ENCODE results near the gene RTTN. TPM values are rescaled to one million over a fixed set of nuclear protein-coding genes. Genes with fewer than 3 reads are reported as not detected.

Gene RTTN
- total RNA-seq, 1 donor from 2014 or later, result 52.4 TPM

GRCh38 chr18:70154591-70155194 is 50.8 kb downstream of the RTTN start:
- Mint-ChIP-seq H3K4me1 (no peaks in the 10 kb centered on the region), H3K27me3 (ENCODE audit: insufficient read depth, low read depth) (no peaks in the 10 kb centered on the region), H3K9me3 (no peaks in the 10 kb centered on the region), H3K36me3 (peaks cover 17% of the 10 kb centered on the region), H3K4me3 (no peak overlapping the region), H3K27ac (no peak overlapping the region)
- Histone ChIP-seq H3K4me1 (no peaks in the 10 kb centered on the region), H4K20me1 (ENCODE audit: low read depth) (no peaks in the 10 kb centered on the region), H3K79me2 (ENCODE audit: low read depth) (no peaks in the 10 kb centered on the region), H3K36me3 (no peaks in the 10 kb centered on the region), H3K27me3 (no peaks in the 10 kb centered on the region), H3K9ac (no peak overlapping the region), H3K4me3 (no peak overlapping the region), H3K27ac (no peak overlapping the region), H3K9me3 (ENCODE audit: low read depth) (no peaks in the 10 kb centered on the region), H2AFZ (replicated peaks) (no peak overlapping the region), H3F3A (ENCODE audit: low read depth) (no peaks in the 10 kb centered on the region), H3K4me2 (no peak overlapping the region)
- DNase-seq (ENCODE audit: low spot score), result no peak
- no peak for TF ChIP-seq CTCF (IDR thresholded peaks at IDR 0.05)

GRCh38 chr18:70151614-70152013 is 53.9 kb downstream of the RTTN start:
- Histone ChIP-seq H3K4me3 (no peak overlapping the region), H3K27ac (no peak overlapping the region), H3K36me3 (no peaks in the 10 kb centered on the region), H3K79me2 (ENCODE audit: low read depth) (no peaks in the 10 kb centered on the region), H3F3A (ENCODE audit: low read depth) (no peaks in the 10 kb centered on the region), H3K9ac (no peak overlapping the region), H3K4me2 (no peak overlapping the region), H3K27me3 (no peaks in the 10 kb centered on the region), H4K20me1 (ENCODE audit: low read depth) (no peaks in the 10 kb centered on the region), H3K9me3 (ENCODE audit: low read depth) (no peaks in the 10 kb centered on the region), H2AFZ (replicated peaks) (no peak overlapping the region), H3K4me1 (no peaks in the 10 kb centered on the region)
- H3K9me3 Mint-ChIP-seq, result no peaks in the 10 kb centered on the region
- peaks cover 7% of the 10 kb centered on the region for H3K36me3 Mint-ChIP-seq
- no peaks in the 10 kb centered on the region for H3K4me1 Mint-ChIP-seq
- H3K27me3 Mint-ChIP-seq (ENCODE audit: insufficient read depth, low read depth), result no peaks in the 10 kb centered on the region
- H3K4me3 Mint-ChIP-seq, result no peak overlapping the region
- H3K27ac Mint-ChIP-seq, result no peak overlapping the region
- DNase-seq (ENCODE audit: low spot score), result no peak
- no peak for TF ChIP-seq CTCF (IDR thresholded peaks at IDR 0.05)
- TF ChIP-seq EZH2 (IDR thresholded peaks at IDR 0.05), result no peak
- TF ChIP-seq EZH2phosphoT487 (IDR thresholded peaks at IDR 0.05), result no peak

GRCh38 chr18:70149616-70150301 is 55.7 kb downstream of the RTTN start:
- no peak overlapping the region for H3K4me2 ChIP-seq
- no peak overlapping the region for H3K9ac ChIP-seq
- Mint-ChIP-seq H3K4me1 (no peaks in the 10 kb centered on the region), H3K4me3 (no peak overlapping the region), H3K9me3 (no peaks in the 10 kb centered on the region), H3K36me3 (peaks cover 3% of the 10 kb centered on the region), H3K27ac (no peak overlapping the region), H3K27me3 (ENCODE audit: insufficient read depth, low read depth) (no peaks in the 10 kb centered on the region)
- no peak for DNase-seq (ENCODE audit: low spot score)
- H3K79me2 ChIP-seq (ENCODE audit: low read depth), result no peaks in the 10 kb centered on the region
- no peak overlapping the region for H3K27ac ChIP-seq
- no peaks in the 10 kb centered on the region for H4K20me1 ChIP-seq (ENCODE audit: low read depth)
- H2AFZ ChIP-seq (replicated peaks), result no peak overlapping the region
- H3F3A ChIP-seq (ENCODE audit: low read depth), result no peaks in the 10 kb centered on the region
- H3K4me3 ChIP-seq, result no peak overlapping the region
- H3K9me3 ChIP-seq (ENCODE audit: low read depth), result no peaks in the 10 kb centered on the region
- H3K27me3 ChIP-seq, result no peaks in the 10 kb centered on the region
- TF ChIP-seq EZH2 (IDR thresholded peaks at IDR 0.05) (no peak), CTCF (IDR thresholded peaks at IDR 0.05) (no peak), EZH2phosphoT487 (IDR thresholded peaks at IDR 0.05) (no peak)
- H3K36me3 ChIP-seq, result no peaks in the 10 kb centered on the region
- no peaks in the 10 kb centered on the region for H3K4me1 ChIP-seq

Measured in neural progenitor cell (in vitro differentiated cells).